Glomerular endothelial cell (primary cell): ENCODE data around the gene TMEM121. TPM values are rescaled to one million over a fixed set of nuclear protein-coding genes. Genes with fewer than 3 reads are reported as not detected.

ENCODE experiments used
- DNase-seq: peaks from one replicate; pipeline ENCODE4 v3.0.0-alpha.2; 2011; ENCODE audit warnings: low read depth, low spot score; ENCODE audit errors: extremely low read depth
- total RNA-seq: library from RNA; depleted of rRNA; stranded (reverse); fragments of >200 nt; gene quantifications from 2 replicates; pipeline ENCODE4 v1.2.3, GENCODE V29; 2015

Gene TMEM121
- total RNA-seq, 1 donor from 2014 or later = 9.3 TPM

DNA sequence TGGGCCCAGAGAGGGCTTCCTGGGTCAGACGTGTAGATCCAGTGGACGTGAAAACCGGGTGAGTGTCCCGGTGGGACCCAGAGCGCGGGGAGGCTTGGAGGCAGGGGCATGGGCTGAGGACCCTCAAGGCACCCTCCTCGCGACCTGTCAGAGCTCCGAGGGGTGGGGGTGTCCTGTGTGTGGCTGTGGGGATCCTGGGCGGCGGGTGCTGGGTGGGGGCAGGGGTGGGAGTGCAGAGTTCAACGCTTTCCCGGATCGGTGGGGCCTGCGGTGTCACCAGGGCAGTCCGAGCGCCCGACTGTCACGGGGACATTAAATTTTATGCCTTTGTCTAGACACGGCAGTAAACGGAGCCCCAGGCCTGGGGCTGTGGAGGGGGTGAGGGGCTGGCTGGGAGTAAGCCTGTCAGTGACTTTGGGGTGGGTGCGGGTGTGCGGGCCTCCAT, 1.0 kb downstream of the TMEM121 start:
- no peak for DNase-seq

DNA sequence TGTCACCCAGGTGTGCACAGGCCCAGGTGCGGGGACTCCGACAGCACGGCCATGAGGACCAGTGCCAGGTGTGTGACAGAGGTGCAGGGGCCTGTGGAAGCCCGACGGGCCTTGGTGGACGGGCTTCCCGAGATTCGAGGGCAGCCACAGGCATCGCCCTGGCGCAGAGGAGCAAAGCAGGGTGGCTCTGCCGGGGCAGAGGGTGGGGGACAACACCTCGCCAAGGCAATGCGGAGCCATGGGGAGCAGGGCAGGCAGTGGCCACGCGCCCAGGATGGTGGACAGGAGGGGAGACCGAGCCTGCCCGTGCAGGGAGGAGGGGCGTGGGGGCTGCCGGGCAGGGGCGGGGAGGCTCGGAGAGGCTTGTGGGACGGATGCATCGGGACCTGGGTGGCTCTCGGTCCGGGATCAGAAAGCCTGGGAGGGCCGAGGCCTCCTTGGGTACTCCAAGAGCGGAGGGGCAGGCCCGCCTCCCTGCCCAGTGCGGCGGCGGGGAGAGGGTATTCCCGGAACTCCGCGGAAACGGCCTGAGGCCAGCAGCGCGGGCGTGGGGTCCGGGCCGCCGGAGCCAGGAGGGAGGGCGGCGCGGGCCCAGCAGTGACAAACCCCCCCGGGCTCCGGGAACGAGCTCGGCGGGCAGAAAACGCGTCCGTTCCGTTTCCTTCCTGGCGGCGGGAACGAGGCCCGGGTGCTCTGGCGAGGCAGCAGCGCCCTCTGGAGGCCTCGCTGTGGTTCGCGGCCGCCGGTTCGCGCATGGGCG, 1.6 kb downstream of the TMEM121 start:
- no peak for DNase-seq

DNA sequence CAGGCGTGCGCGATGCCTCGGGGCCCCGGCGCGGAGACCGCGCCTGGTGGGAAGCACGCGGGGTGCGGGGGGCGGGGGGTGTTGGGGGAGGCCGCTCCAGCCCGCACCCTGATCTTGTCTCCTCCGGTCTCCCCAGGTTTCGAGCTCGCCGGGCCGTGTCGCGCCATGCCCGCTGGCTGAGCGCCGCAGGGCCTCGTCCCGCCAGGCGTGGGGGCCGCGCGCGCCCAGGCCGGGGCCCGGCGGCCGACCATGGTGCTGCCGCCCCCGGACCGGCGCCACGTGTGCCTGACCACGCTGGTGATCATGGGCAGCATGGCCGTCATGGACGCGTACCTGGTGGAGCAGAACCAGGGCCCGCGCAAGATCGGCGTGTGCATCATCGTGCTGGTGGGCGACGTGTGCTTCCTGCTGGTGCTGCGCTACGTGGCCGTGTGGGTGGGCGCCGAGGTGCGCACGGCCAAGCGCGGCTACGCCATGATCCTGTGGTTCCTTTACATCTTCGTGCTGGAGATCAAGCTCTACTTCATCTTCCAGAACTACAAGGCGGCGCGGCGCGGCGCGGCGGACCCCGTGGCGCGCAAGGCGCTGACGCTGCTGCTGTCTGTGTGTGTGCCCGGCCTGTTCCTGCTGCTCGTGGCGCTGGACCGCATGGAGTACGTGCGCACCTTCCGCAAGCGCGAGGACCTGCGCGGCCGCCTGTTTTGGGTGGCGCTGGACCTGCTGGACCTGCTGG, 2.4 kb downstream of the TMEM121 start:
- DNase-seq = no peak

DNA sequence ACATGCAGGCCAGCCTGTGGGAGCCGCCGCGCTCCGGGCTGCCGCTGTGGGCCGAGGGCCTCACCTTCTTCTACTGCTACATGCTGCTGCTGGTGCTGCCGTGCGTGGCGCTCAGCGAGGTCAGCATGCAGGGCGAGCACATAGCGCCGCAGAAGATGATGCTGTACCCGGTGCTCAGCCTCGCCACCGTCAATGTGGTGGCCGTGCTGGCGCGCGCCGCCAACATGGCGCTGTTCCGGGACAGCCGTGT, 2.9 kb downstream of the TMEM121 start:
- no peak for DNase-seq

DNA sequence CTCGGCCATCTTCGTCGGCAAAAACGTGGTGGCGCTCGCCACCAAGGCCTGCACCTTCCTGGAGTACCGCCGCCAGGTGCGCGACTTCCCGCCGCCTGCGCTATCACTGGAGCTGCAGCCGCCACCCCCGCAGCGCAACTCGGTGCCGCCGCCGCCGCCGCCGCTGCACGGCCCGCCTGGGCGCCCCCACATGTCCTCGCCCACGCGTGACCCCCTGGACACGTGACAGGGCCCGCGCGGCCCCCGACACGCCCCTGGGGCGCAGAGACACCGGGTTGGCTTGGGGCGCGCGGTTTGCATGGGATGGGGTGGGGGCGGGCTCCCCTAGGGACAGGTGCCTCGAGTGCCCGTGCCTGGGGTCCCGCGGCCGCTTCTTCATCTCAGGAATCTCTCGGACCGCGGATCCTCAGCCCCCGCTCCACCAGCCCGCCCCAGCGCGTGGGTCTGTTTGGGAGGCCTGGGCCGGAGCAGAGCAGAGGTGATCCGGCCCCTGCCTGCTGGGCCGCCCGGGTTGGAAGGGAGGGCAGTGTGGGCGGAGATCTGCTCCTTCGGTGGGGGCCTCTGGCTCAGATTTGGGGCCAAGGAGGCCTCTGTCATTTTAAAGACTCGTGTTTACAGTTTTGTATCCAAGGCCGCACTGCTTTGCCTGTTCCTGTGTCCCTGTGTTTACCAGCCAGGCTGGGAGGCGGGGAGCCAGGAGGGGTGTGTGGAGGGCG, 3.3 kb downstream of the TMEM121 start:
- no peak for DNase-seq

DNA sequence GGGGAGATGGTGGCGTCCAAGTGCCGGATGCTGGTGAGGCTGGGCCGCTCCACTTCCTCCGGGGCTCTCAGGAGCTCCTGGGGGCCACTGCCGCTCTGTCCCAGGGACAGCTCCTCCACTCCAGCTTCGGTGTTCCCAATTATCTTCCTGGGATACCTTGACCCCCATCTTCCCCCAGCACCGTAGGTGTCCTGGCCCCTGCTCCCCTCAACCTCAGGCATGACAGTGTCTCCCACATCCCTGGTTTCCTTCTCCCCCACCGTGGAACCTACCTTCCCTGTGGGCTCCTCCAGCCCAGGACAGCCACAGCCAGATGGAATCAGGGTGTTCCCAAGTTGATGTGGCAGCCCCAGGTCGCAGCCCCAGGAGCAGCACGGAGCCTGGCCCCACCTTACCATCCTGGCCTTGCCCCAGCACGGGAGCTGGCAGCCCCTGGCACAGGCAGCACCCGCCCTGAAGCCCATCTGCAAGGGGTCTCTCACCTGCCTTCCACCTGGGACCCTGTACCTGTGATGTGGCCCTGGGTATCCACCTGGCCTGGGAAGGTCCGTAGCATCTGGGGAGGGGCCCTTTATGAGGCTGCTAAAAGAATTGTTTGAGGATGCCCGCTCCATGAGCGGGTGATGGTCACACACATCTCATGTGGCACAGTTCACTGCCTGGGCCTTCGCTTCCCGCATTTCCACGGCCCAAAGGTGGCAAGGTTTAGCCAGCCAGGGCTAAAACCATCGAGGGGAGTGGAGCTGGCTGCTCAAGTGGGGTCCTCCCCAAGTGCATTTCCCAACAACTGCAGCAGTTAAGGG, 4.1 kb downstream of the TMEM121 start:
- DNase-seq = no peak

DNA sequence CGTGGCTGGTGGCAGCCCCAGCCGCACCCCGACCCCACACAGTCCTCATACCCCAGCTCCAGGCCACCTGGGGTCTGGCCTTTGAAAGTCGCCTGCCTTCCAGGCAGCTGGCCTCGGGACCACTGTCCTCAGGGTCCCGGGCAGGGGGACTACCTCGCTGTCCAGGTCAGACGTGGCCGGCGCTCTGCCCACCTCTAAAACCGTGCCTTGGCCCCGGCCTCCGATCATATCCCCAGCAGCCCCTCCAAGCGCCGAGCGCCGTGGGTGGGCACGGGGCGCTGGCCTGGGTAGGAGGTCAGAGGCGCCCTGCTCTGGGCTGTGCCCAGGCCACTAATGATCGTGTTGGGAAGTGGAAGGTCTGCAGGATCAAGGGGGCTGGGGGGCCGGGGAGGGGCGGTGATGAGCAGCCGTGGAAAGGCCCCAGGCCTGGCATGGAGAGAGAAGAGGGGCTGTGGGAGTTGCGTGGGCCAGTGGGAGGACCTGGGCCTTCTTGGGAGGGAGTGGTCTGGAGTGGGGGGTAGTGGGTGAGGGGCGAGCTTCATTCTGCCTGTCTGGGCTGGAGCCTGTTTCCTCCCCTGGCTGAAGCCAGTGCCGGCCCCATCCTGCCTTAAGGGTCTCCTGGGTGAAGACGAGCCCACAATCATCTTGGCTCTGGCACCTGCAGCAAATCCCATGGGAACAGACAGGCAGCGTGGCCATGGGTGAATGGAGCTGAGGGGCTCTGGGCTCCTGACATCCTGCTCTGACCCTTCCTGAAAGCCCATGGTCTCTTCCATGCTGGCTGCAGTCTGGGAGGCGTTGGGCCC, 4.9 kb downstream of the TMEM121 start:
- no peak for DNase-seq

DNA sequence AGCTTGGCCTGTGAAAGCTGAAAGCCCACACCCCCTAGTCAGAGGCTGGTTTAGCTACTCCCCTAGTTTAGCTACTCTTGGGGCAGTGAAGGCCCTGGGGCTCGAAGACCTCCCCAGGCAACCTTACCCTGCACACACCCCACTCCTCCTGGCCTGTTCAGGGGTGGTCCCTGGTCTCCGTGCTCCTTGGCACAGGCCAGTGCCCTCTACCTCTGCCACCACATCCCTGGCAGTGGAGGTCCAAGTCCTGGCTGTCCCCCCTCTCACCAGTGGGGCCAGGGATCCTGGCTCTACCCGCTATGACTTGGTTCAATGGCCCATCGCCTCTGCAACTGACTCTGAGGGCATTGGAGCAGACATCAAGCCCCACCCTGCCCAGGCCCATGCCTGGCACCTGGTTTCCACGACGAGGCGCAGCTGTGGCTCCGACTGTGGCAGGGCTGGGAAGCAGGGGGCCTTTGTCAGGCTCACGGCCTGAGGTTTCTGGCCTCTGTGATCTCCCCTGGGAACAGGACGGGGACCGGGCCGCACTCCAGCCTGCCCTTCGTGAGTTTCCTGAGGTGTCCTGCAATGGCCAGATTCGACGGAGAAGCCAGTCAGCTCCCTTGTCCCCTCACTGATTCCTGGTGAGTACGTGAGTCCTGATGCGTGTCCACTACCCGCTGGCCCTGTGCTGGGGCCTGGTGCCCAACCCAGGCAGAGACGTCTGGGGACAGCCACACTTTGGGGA, 5.7 kb downstream of the TMEM121 start:
- no peak for DNase-seq

DNA sequence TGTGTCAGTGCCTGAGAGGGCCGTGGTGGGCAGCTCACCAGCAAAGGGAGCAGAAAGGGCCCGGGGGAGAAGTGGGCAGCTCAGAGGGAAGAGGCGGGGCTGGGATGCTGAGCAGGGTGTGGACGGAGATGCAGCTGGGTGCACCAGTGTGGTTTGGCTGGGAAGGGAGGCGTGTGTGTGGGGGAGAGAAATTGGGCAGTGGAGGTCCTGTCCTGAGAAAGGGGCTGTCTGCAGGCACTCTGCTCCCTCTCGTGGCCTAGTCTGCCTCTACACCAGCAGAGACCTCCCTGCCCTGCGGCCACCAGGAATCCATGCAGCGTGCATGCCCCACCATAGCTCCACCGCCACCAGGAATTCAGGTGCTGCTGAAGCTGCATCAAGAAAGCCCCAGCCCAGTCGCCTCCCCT, 6.4 kb downstream of the TMEM121 start:
- DNase-seq = no peak

DNA sequence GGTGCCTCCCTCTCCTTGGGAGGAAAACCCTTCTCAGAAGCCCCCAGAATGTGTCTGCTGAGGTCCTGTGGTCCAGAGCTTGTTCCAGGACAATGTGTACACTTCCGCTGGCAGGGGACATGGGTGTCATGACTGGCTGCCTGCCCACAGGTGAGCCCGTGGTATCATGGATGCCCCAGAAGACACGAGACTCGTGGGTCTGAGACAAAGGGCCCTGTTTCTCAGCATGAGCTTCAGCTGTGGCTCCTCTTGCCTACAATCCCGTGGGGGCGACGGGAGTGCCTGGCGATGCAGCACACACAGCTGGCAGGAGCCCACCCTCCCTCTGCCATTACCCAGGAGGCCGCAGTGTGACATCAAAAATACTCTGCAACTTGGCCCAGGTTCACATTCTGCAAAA, 7.0 kb downstream of the TMEM121 start:
- DNase-seq = no peak

DNA sequence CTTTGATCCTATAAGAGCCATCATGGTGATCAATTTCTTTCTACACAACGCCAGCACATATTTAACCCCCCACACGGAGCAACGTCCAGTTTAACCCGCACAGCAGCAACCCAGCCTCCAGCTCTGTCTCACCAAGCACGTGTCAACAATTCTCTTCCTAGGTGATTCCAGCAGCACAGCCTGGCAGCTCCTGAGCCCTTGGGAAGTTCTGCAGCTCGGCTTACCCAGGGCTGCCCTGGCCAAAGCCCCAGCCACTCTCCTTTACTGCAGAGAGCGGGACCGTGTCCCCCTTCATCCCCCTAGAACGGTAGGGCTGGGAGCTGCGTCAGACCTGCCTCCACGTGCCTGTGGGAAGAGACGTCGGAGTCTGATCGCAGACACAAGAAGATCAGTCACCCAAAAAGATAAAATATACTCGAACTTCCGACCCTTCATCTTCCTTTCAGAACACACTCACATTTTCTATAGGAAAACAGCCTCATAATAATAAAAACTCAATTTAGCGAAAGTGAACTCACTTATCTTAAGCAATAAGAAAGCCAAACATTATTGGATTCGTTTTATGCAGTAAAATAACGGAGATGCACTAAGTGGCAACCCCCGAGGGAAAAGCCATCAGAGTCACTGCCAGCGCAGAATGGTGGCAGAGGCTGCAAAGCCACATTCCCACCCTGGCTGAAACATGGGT, 7.6 kb downstream of the TMEM121 start:
- DNase-seq = no peak

DNA sequence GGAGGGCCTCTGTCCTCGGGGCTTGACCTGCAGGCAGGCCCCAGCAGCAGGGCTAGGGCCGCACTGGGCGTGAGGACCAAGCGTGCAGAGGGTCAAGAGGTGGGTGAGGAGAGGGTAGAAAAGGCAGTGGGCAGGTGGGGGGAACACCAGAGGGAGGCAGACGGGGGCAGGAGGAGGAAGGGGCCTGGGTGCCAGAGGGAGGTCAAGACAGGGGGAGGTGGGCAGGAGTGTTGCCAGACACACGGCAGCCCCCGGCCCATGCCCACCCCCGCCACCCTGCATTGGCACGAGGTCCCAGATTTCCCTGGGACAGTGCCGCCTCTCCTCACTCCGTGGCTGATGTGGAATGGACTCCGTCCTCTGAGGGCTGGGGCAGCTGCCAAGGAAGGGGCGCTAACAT, 8.2 kb downstream of the TMEM121 start:
- DNase-seq = no peak

DNA sequence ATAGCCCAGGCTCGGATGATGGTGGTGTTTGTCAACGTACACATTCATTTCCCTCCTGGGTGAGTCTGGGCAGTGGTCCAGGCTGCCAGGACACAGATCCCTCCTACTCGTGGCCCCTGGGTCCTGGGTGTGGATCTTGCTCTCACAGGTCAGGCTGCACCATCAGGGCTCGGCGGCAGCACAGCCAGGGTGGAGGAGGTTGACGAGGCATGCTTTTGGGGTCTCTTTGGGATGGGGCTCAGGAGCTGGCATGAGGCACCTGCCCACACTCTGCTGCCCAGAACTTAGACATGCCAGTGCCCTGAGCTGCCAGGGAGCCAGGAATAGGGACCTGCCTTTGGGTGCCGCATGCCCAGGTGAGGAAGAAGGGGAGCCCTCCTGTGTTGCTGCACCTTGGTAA, 9.7 kb downstream of the TMEM121 start:
- DNase-seq = no peak

DNA sequence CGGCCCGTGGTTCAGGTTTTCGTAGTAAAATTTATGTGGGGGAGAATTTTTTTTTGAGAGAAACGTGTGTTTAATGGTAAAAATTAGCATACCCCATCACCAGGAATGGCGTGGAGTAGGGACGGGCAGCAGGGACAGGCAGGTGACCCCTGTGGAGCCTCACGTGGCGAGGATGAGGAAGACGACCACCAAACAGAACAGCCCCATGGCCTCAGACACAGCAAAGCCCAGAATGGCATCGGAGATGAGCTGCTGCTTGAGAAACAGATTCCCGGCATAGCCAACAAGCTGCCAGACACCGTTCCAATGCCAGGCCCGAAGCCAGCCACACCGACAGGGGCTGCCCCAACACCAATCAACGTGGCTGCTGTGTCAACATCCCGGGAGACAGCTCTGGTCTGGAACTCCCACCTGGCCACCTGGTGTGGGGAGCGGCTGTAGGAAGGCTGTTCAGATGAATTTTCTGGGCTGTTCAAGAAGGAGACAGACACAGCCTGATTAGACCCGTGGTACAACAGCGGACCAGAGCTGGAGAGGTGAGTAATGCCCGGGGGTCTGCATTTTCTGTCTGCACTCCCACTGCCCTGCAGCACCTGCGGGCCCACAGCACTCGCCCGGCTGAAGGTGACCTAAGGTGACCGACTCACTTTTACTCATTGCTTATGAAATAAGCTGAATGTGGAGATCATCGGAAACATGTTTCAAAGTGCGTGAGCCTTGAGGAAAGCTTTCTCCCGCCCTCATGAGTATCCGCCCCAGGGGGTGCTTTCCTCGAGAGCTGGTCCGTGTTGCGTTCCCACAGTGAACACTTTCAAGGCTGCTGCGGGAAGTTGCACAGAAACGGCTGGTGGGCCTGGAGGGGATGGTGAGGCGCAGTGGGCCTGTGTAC, 10.6 kb downstream of the TMEM121 start:
- no peak for DNase-seq

DNA sequence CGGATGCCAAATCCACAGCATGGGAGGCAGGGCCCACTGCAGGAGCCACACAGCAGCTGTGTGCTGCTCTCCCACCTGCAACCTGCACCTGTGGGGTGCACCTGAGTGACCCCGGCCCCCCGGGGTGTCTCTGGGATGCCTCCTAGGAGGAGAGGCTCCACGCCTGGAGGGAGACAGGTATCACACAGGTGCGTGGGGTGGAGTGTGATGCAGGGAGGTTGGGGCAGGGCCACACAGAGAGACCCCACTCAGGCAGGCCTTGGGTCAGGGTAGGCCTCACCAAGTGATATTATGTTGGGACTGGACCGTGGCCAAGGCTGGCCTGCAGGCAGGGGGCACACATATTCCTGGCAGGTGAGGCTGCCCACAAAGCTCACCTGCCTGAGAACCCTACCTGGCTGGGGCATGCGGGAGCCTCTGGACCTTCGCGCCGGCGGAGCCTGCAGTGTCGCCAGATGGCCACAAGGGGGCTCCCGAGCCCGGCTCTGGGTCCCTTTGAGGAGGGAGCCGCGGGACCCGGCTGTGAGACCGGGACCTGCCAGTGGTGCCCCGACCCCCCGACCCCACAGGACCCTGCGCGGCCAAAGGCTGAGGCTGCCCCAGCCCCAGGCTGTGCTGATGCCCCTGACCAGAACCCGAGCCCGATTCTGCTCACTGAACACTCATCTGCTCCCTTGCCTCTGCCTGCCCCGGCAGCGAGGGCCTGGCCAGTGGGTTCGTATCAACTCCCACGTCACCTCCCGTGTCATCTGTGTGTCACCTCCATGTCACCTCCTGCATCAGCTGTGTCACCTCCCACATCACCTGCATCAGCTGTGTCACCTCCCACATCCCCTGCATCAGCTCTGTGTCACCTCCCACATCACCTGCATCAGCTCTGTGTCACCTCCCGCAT, 11.4 kb downstream of the TMEM121 start:
- DNase-seq = no peak

DNA sequence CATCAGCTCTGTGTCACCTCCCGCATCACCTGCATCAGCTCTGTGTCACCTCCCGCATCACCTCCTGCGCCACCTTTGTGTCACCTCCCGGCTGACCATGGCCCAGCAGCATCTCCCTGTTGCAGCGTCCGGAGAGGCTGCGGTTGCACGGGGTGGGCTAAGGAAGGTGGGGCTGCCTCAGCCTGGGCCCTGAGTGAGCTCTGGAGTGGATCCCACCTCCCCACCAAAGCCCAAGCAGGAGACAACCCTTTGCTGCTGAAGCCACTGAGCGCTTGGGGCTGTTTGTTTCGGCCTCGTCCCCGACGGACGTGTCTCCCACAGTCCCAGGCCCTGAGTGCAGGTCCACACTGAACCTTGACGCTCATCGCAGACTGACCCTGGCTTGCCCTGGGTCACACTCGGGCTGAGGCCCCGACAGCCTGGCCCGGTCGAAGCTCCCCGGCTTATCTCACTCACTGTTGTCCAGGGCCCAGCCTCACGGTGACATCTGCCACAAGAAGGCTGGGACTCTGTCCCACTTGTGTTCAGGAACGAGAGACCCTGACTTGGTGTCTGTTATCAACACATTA, 12.2 kb downstream of the TMEM121 start:
- no peak for DNase-seq

DNA sequence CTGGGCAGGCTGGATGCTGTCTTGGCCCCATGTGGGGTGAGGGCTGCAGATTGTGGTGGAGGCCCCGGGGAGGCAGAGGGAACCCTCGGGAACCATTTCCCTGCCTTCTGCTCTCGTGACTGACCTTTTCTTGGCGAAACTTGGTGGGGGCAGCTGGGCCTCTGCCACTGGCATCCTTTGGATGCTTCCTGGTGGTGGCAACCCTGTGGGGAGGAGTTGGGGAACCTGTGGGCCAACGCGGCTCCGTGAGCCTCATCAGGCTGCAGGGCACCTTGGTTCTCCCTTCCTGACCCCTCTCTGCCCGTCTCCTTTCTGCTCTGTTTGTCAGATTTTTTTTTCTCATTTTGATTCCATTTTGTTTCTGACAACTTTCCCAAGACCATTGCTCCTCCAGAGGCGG, 14.4 kb downstream of the TMEM121 start:
- DNase-seq = no peak
